ENCODE measurements around the gene CDC23.
"Not testable (repeated sequence)": the region's sequence is repeated elsewhere in the genome, so short reads cannot be mapped to it uniquely, and the experiment has no call there.

DNA sequence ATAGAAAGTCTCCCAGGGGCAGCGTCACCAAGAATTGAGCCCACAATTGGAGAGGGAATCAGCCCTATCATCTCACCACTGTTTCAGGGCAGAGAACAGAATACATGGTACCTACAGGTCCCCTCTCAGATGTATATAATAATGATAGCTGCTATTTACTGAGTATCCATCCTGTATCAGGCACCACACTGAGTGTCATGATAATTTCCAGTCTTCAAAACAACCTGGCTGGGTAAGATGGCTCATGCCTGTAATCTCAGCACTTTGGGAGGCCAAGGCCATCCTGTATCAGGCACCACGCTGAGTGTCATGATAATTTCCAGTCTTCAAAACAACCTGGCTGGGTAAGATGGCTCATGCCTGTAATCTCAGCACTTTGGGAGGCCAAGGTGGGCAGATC, 34.7 kb upstream of the CDC23 start:
- TF ChIP-seq, protein P1, sequence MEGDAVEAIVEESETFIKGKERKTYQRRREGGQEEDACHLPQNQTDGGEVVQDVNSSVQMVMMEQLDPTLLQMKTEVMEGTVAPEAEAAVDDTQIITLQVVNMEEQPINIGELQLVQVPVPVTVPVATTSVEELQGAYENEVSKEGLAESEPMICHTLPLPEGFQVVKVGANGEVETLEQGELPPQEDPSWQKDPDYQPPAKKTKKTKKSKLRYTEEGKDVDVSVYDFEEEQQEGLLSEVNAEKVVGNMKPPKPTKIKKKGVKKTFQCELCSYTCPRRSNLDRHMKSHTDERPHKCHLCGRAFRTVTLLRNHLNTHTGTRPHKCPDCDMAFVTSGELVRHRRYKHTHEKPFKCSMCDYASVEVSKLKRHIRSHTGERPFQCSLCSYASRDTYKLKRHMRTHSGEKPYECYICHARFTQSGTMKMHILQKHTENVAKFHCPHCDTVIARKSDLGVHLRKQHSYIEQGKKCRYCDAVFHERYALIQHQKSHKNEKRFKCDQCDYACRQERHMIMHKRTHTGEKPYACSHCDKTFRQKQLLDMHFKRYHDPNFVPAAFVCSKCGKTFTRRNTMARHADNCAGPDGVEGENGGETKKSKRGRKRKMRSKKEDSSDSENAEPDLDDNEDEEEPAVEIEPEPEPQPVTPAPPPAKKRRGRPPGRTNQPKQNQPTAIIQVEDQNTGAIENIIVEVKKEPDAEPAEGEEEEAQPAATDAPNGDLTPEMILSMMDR (IDR thresholded peaks at IDR 0.05) = not testable (repeated sequence)
- not testable (repeated sequence) for TF ChIP-seq POLR2A (IDR thresholded peaks at IDR 0.05)

All from uterus (tissue), 2 donors.